ENCODE results near the gene GK2.

DNA sequence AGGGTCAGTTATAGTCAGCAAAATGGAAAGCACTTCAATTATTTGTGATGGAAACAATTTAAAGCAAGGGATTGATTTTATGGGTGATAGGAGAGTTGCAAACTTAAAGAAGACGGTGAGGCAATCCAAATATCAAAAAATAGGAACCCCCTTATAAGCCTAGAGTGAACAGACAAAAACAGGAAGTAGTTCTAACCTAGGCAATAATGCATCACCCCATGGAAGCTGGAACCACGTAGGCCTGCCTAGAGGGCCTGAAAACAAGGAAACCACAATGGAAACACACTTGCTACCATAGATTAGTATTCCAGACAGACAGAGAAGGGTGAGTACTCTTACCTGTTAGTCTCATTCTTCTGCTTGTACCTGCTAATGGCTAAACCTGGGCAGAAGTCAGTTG is 13.5 kb upstream of the GK2 start:
- TF ChIP-seq CTCF (IDR thresholded peaks at IDR 0.05; ENCODE audit: poor library complexity, severe bottlenecking) (no peak), POLR2AphosphoS5 (IDR thresholded peaks at IDR 0.05) (no peak)

All from neural cell (in vitro differentiated cells).